A549 (cell line): ENCODE data around the gene PLD2. TPM values are rescaled to one million over a fixed set of nuclear protein-coding genes. Genes with fewer than 3 reads are reported as not detected.

ENCODE experiments used
- ATAC-seq, 2 experiments: fragments of 200-7000 bp in 1 of 2; fragments of >200 bp in 1 of 2; cut with Nextera tagmentation in 1 of 2; cut with Tn5 transposase in 1 of 2; 3 replicates each; pipeline versions ENCODE4 v1.8.0 to v1.9.1; 2018 to 2020; ENCODE audit warnings: mild to moderate bottlenecking in 1 of 2, moderate library complexity in 1 of 2
- CTCF ChIA-PET: fragments of 300-600 bp; sonication (Branson Sonifier 250); formaldehyde crosslinking; extraction: SDS; loops from one replicate; lab custom pipeline; 2021; ENCODE audit warnings: antibody characterized with exemption, inconsistent platforms; lab: Yijun Ruan, JAX
- POLR2A ChIA-PET: fragments of 350-600 bp; formaldehyde crosslinking; extraction: SDS; loops from one replicate; lab custom pipeline; 2021; ENCODE audit warnings: antibody characterized with exemption, inconsistent platforms; lab: Yijun Ruan, JAX
- DNase-seq, 2 experiments: peaks; one replicate each; pipeline versions ENCODE4 v3.0.0 to v3.0.0-alpha.2; 2011 to 2016; ENCODE audit warnings: low read depth in 1 of 2, low spot score in 1 of 2
- FAIRE-seq: peaks from 2 replicates; lab custom pipeline; 2011; peaks lifted over from hg19 to GRCh38; lab: Jason Lieb, UNC
- H3K27ac ChIP-seq, 2 experiments: fragments of >200 bp; sonication (Bioruptor Twin); formaldehyde crosslinking; 3 replicates each; pipeline ENCODE4 v1.5.1; 2016 to 2017
- H3K4me1 ChIP-seq: fragments of >200 bp; sonication (Bioruptor Twin); formaldehyde crosslinking; 3 replicates; pipeline ENCODE4 v1.6.1; 2016
- H3K4me2 ChIP-seq: fragments of >200 bp; sonication (Bioruptor Twin); formaldehyde crosslinking; 3 replicates; pipeline ENCODE4 v1.6.1; 2016
- H3K4me3 ChIP-seq: fragments of >200 bp; sonication (Bioruptor Twin); formaldehyde crosslinking; 3 replicates; pipeline ENCODE4 v1.5.1; 2016
- H3K9me3 ChIP-seq: fragments of >200 bp; sonication (Bioruptor Twin); formaldehyde crosslinking; 3 replicates; pipeline ENCODE4 v1.6.1; 2016
- BCL3 ChIP-seq: fragments of >200 bp; sonication (Bioruptor Twin); formaldehyde crosslinking; IDR thresholded peaks from 3 replicates; pipeline ENCODE4 v1.6.1; 2016
- BHLHE40 ChIP-seq: IDR thresholded peaks from 2 replicates; pipeline ENCODE4 v1.6.1; 2012; ENCODE audit warnings: low read depth, low read length, inconsistent platforms
- CBX8 ChIP-seq: fragments of 200-600 bp; sonication (generic); IDR thresholded peaks from 2 replicates; pipeline ENCODE4 v1.6.1; 2016
- CEBPB ChIP-seq, 2 experiments: fragments of >200 bp in 1 of 2; sonication (Bioruptor Twin) in 1 of 2; formaldehyde crosslinking in 1 of 2; IDR thresholded peaks; 2 replicates each; pipeline ENCODE4 v1.6.1; 2012 to 2016
- EHF ChIP-seq: fragments of 250-450 bp; sonication (Bioruptor Pico); IDR thresholded peaks from 2 replicates; pipeline ENCODE4 v1.5.0; 2020; ENCODE audit warnings: mild to moderate bottlenecking
- GATA3 ChIP-seq: IDR thresholded peaks from 2 replicates; pipeline ENCODE4 v1.6.1; 2012; ENCODE audit warnings: borderline replicate concordance
- HDAC2 ChIP-seq: fragments of 200-600 bp; sonication (generic); IDR thresholded peaks from 2 replicates; pipeline ENCODE4 v1.6.1; 2016
- HMGXB4 ChIP-seq: fragments of 250-450 bp; sonication (Bioruptor Pico); IDR thresholded peaks from 2 replicates; pipeline ENCODE4 v1.5.0; 2021; ENCODE audit warnings: mild to moderate bottlenecking, moderate library complexity, borderline replicate concordance
- HOXA7 ChIP-seq: fragments of 250-450 bp; sonication (Bioruptor Pico); IDR thresholded peaks from 2 replicates; pipeline ENCODE4 v1.5.0; 2020; ENCODE audit warnings: mild to moderate bottlenecking, moderate library complexity
- HOXB13 ChIP-seq: fragments of 250-450 bp; sonication (Bioruptor Pico); IDR thresholded peaks from 2 replicates; pipeline ENCODE4 v1.5.0; 2020; ENCODE audit warnings: low read depth, mild to moderate bottlenecking, moderate library complexity
- HOXB5 ChIP-seq: fragments of 250-450 bp; sonication (Bioruptor Pico); IDR thresholded peaks from 2 replicates; pipeline ENCODE4 v1.5.0; 2020; ENCODE audit warnings: mild to moderate bottlenecking, moderate library complexity
- KDM1A ChIP-seq: fragments of 200-600 bp; sonication (generic); IDR thresholded peaks from 2 replicates; pipeline ENCODE4 v1.6.1; 2016; ENCODE audit warnings: low read depth, mild to moderate bottlenecking
- KDM5A ChIP-seq: fragments of 200-600 bp; sonication (generic); IDR thresholded peaks from 2 replicates; pipeline ENCODE4 v1.6.1; 2016; ENCODE audit warnings: antibody characterized with exemption, mild to moderate bottlenecking
- NPAS2 ChIP-seq: fragments of 250-450 bp; sonication (Bioruptor Pico); IDR thresholded peaks from 2 replicates; pipeline ENCODE4 v1.8.0; 2022; ENCODE audit warnings: mild to moderate bottlenecking, moderate library complexity, borderline replicate concordance
- POLR2A ChIP-seq: IDR thresholded peaks from 2 replicates; pipeline ENCODE4 v1.6.1; 2012; ENCODE audit warnings: mild to moderate bottlenecking, low read length
- RARB ChIP-seq: fragments of 250-450 bp; sonication (Bioruptor Pico); IDR thresholded peaks from 2 replicates; pipeline ENCODE4 v1.8.0; 2021; ENCODE audit warnings: mild to moderate bottlenecking, moderate library complexity
- RNF2 ChIP-seq: fragments of 200-600 bp; sonication (generic); IDR thresholded peaks from 2 replicates; pipeline ENCODE4 v1.6.1; 2016; ENCODE audit warnings: low read depth, mild to moderate bottlenecking, antibody characterized with exemption, moderate library complexity, borderline replicate concordance
- ZNF302 ChIP-seq: fragments of 250-450 bp; sonication (Bioruptor Pico); IDR thresholded peaks from 2 replicates; pipeline ENCODE4 v1.9.0; 2021; ENCODE audit warnings: inconsistent platforms, mild to moderate bottlenecking, moderate library complexity
- WGBS: methylation state at CpG from one replicate; pipeline ENCODE4 v1.1.6; 2017; ENCODE audit errors: missing lambda C conversion rate; 5-methylcytosine and 5-hydroxymethylcytosine counted together
- polyA plus RNA-seq, 4 experiments: library from polyadenylated mRNA; depleted of rRNA in 3 of 4; stranded (reverse); fragments of >200 nt; fragmentation: RNase III in 1 of 4; extraction: RNeasy Plus Mini Kit Qiagen cat#74134 plus additional on column Dnase treatment in 1 of 4; gene quantifications; 2 replicates in 3 of 4; 3 replicates in 1 of 4; pipeline ENCODE4 v1.2.3, GENCODE V29; 2011 to 2017
- TF ChIP-seq, protein P1 (sequence below): IDR thresholded peaks from 2 replicates; pipeline ENCODE4 v1.6.1; 2012; ENCODE audit warnings: low read depth, borderline replicate concordance
- TF ChIP-seq, protein P2 (sequence below): fragments of >200 bp; sonication (Bioruptor Twin); formaldehyde crosslinking; IDR thresholded peaks from 3 replicates; pipeline ENCODE4 v1.5.1; 2016

The PLD2 gene
- polyA plus RNA-seq, 2 of the 4 experiments (the other 2 are of a cell fraction): 17.0 to 23.0 TPM

GRCh38 chr17:4788807-4789700 is 17.9 kb upstream of the PLD2 start, which contains the start of gene GLTPD2:
TSS of gene GLTPD2 (plus strand) at chr17:4788964. CDS start at chr17:4789012, 48 bp downstream.
- Histone ChIP-seq H3K4me1 (peaks cover 27% of the 10 kb centered on the region), H3K4me3 (peak within 1 kb of the TSS; percentile 62), H3K27ac (peak within 1 kb of the TSS; percentile 91 to 98), H3K4me2 (peak within 1 kb of the TSS; percentile 97), H3K9me3 (no peaks in the 10 kb centered on the region)
- POLR2A ChIA-PET: interaction anchor here (0.6 to 2.3 kb wide), 22 partner anchors 9 to 178 kb away, joined by 3 to 25 read pairs (median 6); partner anchors contain the start of genes ARRB2, CXCL16, MED11 and MINK1
- FAIRE-seq (no peak), DNase-seq (no peak), ATAC-seq (no peak; a peak in 3 of 6 replicates)
- 63% methylated on average over 62 of the region's 62 CpGs for WGBS
- CTCF ChIA-PET: interaction anchor here (0.5 to 9.4 kb wide), 59 partner anchors 11 to 368 kb away, joined by 3 to 271 read pairs (median 7); partner anchors contain the start of genes ARRB2, C17orf107, C17orf114 and CHRNE
- no peak for TF ChIP-seq CEBPB (IDR thresholded peaks at IDR 0.05)
- TF ChIP-seq BCL3: no peak
- no peak for TF ChIP-seq ZNF302
- TF ChIP-seq EHF: no peak
- TF ChIP-seq HOXB13 (CRISPR knock-in tag): no peak
- TF ChIP-seq KDM1A: no peak
- no peak for TF ChIP-seq POLR2A

GRCh38 chr17:4789701-4789950 is 17.3 kb upstream of the PLD2 start:
- no peak for FAIRE-seq

DNA sequence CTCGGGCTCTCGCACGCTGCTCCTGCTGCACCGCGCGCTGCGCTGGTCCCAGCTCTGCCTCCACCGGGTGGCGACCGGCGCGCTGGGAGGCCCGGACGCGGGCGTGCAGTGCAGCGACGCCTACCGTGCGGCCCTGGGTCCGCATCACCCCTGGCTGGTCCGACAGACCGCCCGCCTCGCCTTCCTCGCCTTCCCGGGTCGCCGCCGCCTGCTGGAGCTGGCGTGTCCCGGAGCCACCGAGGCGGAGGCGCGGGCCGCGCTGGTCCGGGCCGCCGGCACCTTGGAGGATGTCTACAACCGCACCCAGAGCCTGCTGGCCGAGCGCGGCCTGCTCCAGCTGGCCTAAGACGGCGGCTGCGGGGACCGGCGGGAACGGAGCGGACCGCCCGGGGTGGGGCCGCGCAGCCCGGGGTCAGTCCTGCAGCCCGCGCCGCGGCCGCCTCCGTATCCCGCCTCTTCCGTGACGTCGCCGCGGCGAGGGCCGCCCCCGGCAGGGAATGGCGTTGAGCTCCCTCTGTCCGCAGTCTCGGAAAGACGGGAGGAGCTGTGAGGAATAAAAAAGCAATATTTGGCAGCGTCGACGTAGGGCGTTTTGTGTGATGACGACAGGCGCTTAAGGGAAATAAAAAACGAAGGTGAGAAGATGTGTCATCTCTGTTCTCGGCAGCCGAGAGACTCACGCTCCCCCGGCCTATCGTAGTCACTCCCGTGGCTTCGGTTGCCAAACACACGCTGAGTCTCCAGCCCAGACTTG is 16.8 kb upstream of the PLD2 start:
- ATAC-seq: peak; percentile 89 to 92
- 1% methylated on average over 64 of the region's 91 CpGs for WGBS
- H3K4me2 ChIP-seq: peak overlapping the region; percentile 97
- CTCF ChIA-PET: interaction anchor here (0.5 to 9.4 kb wide), 61 partner anchors 10 to 369 kb away, joined by 3 to 271 read pairs (median 7); partner anchors contain the start of genes ARRB2, C17orf114, CHRNE and CXCL16
- H3K4me3 ChIP-seq: peak overlapping the region; percentile 62
- no peaks in the 10 kb centered on the region for H3K9me3 ChIP-seq
- peaks cover 27% of the 10 kb centered on the region for H3K4me1 ChIP-seq
- peak; percentile 88 for FAIRE-seq
- DNase-seq: peak; percentile 94 to 99
- H3K27ac ChIP-seq: peak overlapping the region; percentile 91 to 98
- POLR2A ChIA-PET: interaction anchor here (0.6 to 2.3 kb wide), 28 partner anchors 9 to 198 kb away, joined by 3 to 25 read pairs (median 5); partner anchors contain the start of genes ARRB2, CAMTA2, CXCL16 and MED11
- TF ChIP-seq HOXA7 (CRISPR knock-in tag) (no peak), BHLHE40 (peak; percentile 10; the same call in 1 of the 2 replicates), NPAS2 (CRISPR knock-in tag) (no peak), BCL3 (peak; percentile 91; the same call in 1 of the 3 replicates), HMGXB4 (peak; percentile 97; the same call in 1 of the 2 replicates), GATA3 (0 out of 2 replicates have a peak, but pooled peaks have one; percentile 17), KDM5A (peak; percentile 57; the same call in 1 of the 2 replicates), HDAC2 (no peak), CBX8 (no peak), RNF2 (0 out of 2 replicates have a peak, but pooled peaks have one; percentile 6), HOXB5 (CRISPR knock-in tag) (0 out of 2 replicates have a peak, but pooled peaks have one; percentile 22)
- TF ChIP-seq, protein P1, sequence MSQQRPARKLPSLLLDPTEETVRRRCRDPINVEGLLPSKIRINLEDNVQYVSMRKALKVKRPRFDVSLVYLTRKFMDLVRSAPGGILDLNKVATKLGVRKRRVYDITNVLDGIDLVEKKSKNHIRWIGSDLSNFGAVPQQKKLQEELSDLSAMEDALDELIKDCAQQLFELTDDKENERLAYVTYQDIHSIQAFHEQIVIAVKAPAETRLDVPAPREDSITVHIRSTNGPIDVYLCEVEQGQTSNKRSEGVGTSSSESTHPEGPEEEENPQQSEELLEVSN: peak; percentile 55
- TF ChIP-seq, protein P2, sequence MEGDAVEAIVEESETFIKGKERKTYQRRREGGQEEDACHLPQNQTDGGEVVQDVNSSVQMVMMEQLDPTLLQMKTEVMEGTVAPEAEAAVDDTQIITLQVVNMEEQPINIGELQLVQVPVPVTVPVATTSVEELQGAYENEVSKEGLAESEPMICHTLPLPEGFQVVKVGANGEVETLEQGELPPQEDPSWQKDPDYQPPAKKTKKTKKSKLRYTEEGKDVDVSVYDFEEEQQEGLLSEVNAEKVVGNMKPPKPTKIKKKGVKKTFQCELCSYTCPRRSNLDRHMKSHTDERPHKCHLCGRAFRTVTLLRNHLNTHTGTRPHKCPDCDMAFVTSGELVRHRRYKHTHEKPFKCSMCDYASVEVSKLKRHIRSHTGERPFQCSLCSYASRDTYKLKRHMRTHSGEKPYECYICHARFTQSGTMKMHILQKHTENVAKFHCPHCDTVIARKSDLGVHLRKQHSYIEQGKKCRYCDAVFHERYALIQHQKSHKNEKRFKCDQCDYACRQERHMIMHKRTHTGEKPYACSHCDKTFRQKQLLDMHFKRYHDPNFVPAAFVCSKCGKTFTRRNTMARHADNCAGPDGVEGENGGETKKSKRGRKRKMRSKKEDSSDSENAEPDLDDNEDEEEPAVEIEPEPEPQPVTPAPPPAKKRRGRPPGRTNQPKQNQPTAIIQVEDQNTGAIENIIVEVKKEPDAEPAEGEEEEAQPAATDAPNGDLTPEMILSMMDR: peak; percentile 95

More at GRCh38 chr17:4789701-4789950, 17.3 kb upstream of the PLD2 start:
- peaks cover 27% of the 10 kb centered on the region for H3K4me1 ChIP-seq
- H3K4me3 ChIP-seq: peak overlapping the region; percentile 62
- 4% methylated on average over 5 of the region's 25 CpGs for WGBS
- peak overlapping the region; percentile 91 to 98 for H3K27ac ChIP-seq
- ATAC-seq: no peak
- no peaks in the 10 kb centered on the region for H3K9me3 ChIP-seq
- H3K4me2 ChIP-seq: peak overlapping the region; percentile 97
- TF ChIP-seq RARB: no peak
- TF ChIP-seq, protein P1: 0 out of 2 replicates have a peak, but pooled peaks have one; percentile 19
- CTCF ChIA-PET: interaction anchor here (0.5 to 9.4 kb wide), 52 partner anchors 10 to 369 kb away, joined by 3 to 271 read pairs (median 8); partner anchors contain the start of genes ARRB2, C17orf114, CHRNE and CXCL16
- POLR2A ChIA-PET: interaction anchor here (0.6 to 2.3 kb wide), 22 partner anchors 10 to 178 kb away, joined by 3 to 25 read pairs (median 6); partner anchors contain the start of genes ARRB2, CXCL16, MED11 and MINK1
- no peak for DNase-seq
